Spleen (tissue), 11 donors: Measurements from ENCODE around the gene PIGR. TPM values are rescaled to one million over a fixed set of nuclear protein-coding genes. Genes with fewer than 3 reads are reported as not detected.
A peak's percentile ranks its signal among the peaks of the same experiment; 100 is the strongest.

Experiments used
- DNase-seq: peaks from one replicate; pipeline ENCODE4 v3.0.0-alpha.2; 2020
- H3K27ac ChIP-seq, 8 donors: fragments of 200-600 bp; sonication (generic) in 7 of 8; 1 replicate in 4 of 8; 2 replicates in 4 of 8; pipeline versions ENCODE4 v1.5.0 to v1.8.0; 2016 to 2021; ENCODE audit warnings: inconsistent platforms in 4 of 8, mild to moderate bottlenecking in 4 of 8, moderate library complexity in 1 of 8
- H3K27me3 ChIP-seq, 7 donors: fragments of 200-600 bp; sonication (generic) in 6 of 7; replicated peaks in 1 of 7; 1 replicate in 4 of 7; 2 replicates in 3 of 7; pipeline versions ENCODE4 v1.5.0 to v1.8.0; 2016 to 2021; ENCODE audit warnings: inconsistent platforms in 3 of 7, mild to moderate bottlenecking in 1 of 7
- H3K36me3 ChIP-seq, 6 donors: fragments of 200-600 bp; sonication (generic) in 5 of 6; 1 replicate in 4 of 6; 2 replicates in 2 of 6; pipeline versions ENCODE4 v1.5.0 to v1.8.0; 2016 to 2021; ENCODE audit warnings: inconsistent platforms in 2 of 6
- H3K4me1 ChIP-seq, 6 donors: fragments of 200-600 bp; sonication (generic) in 5 of 6; 1 replicate in 3 of 6; 2 replicates in 3 of 6; pipeline versions ENCODE4 v1.5.0 to v1.8.0; 2016 to 2021; ENCODE audit warnings: inconsistent platforms in 3 of 6
- H3K4me3 ChIP-seq, 8 donors: fragments of 200-600 bp; sonication (generic) in 7 of 8; 1 replicate in 4 of 8; 2 replicates in 4 of 8; pipeline versions ENCODE4 v1.5.0 to v1.8.0; 2016 to 2021; ENCODE audit warnings: inconsistent platforms in 4 of 8, mild to moderate bottlenecking in 4 of 8, moderate library complexity in 2 of 8
- H3K9me3 ChIP-seq, 8 donors: fragments of 200-600 bp; sonication (generic) in 7 of 8; 1 replicate in 4 of 8; 2 replicates in 4 of 8; pipeline versions ENCODE4 v1.5.0 to v1.8.0; 2016 to 2021; ENCODE audit warnings: inconsistent platforms in 4 of 8
- POLR2A ChIP-seq, 3 donors: fragments of 450-650 bp; IDR thresholded peaks; one replicate each; pipeline ENCODE4 v1.5.1; 2017; ENCODE audit warnings: antibody characterized with exemption in 3 of 3, mild to moderate bottlenecking in 1 of 3
- POLR2AphosphoS5 ChIP-seq, 3 donors: sonication (generic); formaldehyde crosslinking; IDR thresholded peaks; one replicate each; pipeline ENCODE4 v1.5.1; 2017; ENCODE audit warnings: antibody characterized with exemption in 3 of 3
- WGBS, 5 donors: extraction: QIAGEN DNeasy Blood & Tissue Kit in 3 of 5; methylation state at CpG; one replicate each; pipeline versions ENCODE4 v1.1.5 to v1.1.7; 2013 to 2018; 5-methylcytosine and 5-hydroxymethylcytosine counted together
- intact Hi-C: fragments of 100-400 bp; cut with DNase I; formaldehyde crosslinking; loops from one replicate; pipeline ENCODE4 v1.15.0; 2023; ENCODE audit warnings: low total_unique reads
- polyA plus RNA-seq, 3 donors: library from polyadenylated mRNA; stranded (reverse); fragments of 200-250 nt; gene quantifications; one replicate each; pipeline ENCODE4 v1.2.1, GENCODE V29; 2013
- total RNA-seq, 7 donors: library from RNA; depleted of rRNA in 3 of 7; stranded (reverse); fragments of >200 nt in 3 of 7; fragmentation: NEBNext Ultra II Directional in 4 of 7; extraction: Animal tissue kit (Norgen Biotek cat#: 25700) in 4 of 7; gene quantifications; one replicate each; pipeline versions ENCODE4 v1.1.0 to v1.2.1, GENCODE V29; 2016 to 2021
- TF ChIP-seq, protein P1 (sequence below), 11 experiments: fragments of 200-600 bp in 7 of 11; fragments of 450-650 bp in 4 of 11; sonication (generic) in 4 of 11; IDR thresholded peaks in 8 of 11; conservative IDR thresholded peaks in 3 of 11; 1 replicate in 7 of 11; 2 replicates in 4 of 11; pipeline versions ENCODE4 v1.4.0 to v1.8.0; 2016 to 2021; ENCODE audit warnings: antibody characterized with exemption in 11 of 11, inconsistent platforms in 4 of 11, mild to moderate bottlenecking in 1 of 11
- donor health status: healthy with polysubstance abuse.
- donor health status: DM: no; HTN: no; CAD: no; lungs with moderate emphysema.
- donor health status: DM: no; HTN: no; CAD: no.
- donor health status: Bipolar disorder and iron deficiency.
- donor health status: healthy.
- donor health status: DM: no; HTN: no; CAD: no.
- donor health status: DM: yes; HTN: yes; CAD: no.

The PIGR gene
- total and polyA plus RNA-seq, 10 donors: 0.13 to 1.7 (median 0.89) TPM

DNA sequence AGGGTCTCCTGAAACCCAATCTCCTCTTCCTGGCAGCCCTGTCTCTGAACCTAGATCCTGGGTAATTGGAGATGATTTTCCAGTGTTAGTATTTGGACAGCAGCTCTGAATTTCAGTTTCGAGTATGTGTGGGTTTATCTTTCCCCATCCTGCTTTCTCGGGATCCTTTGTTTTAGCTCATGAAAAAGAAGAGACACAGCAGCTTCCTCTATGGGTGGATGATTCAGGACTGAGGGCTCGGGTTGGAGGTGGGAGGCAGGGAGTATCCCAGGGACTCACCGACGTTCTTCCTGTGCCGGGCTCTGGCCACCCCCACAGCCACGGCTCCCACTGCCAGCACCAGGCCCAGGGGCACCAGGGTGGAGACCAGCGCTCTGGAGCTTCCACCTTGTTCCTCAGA lies 14.1 kb downstream of the PIGR start:
- no peak overlapping the region for H3K4me3 ChIP-seq
- H3K27ac ChIP-seq: peak overlapping the region in 5 of 8 donors; percentile 3 to 97 (median 91)
- no peaks in the 10 kb centered on the region for H3K27me3 ChIP-seq
- peaks cover 13 to 73% (median 43%) of the 10 kb centered on the region in 6 donors for H3K4me1 ChIP-seq
- no peak for DNase-seq
- intact Hi-C loops: no loop called here
- WGBS, 5 donors: 69 to 87% (median 76%) methylated on average over 4 to 8 of the region's 8 CpGs
- no peaks in the 10 kb centered on the region for H3K9me3 ChIP-seq
- H3K36me3 ChIP-seq: no peaks in the 10 kb centered on the region
- no peak for TF ChIP-seq POLR2AphosphoS5 (IDR thresholded peaks at IDR 0.05)
- TF ChIP-seq POLR2A (IDR thresholded peaks at IDR 0.05): no peak
- TF ChIP-seq, protein P1, sequence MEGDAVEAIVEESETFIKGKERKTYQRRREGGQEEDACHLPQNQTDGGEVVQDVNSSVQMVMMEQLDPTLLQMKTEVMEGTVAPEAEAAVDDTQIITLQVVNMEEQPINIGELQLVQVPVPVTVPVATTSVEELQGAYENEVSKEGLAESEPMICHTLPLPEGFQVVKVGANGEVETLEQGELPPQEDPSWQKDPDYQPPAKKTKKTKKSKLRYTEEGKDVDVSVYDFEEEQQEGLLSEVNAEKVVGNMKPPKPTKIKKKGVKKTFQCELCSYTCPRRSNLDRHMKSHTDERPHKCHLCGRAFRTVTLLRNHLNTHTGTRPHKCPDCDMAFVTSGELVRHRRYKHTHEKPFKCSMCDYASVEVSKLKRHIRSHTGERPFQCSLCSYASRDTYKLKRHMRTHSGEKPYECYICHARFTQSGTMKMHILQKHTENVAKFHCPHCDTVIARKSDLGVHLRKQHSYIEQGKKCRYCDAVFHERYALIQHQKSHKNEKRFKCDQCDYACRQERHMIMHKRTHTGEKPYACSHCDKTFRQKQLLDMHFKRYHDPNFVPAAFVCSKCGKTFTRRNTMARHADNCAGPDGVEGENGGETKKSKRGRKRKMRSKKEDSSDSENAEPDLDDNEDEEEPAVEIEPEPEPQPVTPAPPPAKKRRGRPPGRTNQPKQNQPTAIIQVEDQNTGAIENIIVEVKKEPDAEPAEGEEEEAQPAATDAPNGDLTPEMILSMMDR (IDR thresholded peaks at IDR 0.05 in 8 of 11, conservative IDR thresholded peaks at IDR 0.05 in 3 of 11): no peak

- no peaks in the 10 kb centered on the region for H3K9me3 ChIP-seq
- TF ChIP-seq, protein P1 (IDR thresholded peaks at IDR 0.05 in 8 of 11, conservative IDR thresholded peaks at IDR 0.05 in 3 of 11): no peak
- TF ChIP-seq POLR2A (IDR thresholded peaks at IDR 0.05) (no peak), POLR2AphosphoS5 (IDR thresholded peaks at IDR 0.05) (no peak)
- peak overlapping the region in 7 of 8 donors; percentile 72 to 97 (median 89) for H3K27ac ChIP-seq
- H3K36me3 ChIP-seq: no peaks in the 10 kb centered on the region
- H3K4me1 ChIP-seq: peaks cover 13 to 77% (median 44%) of the 10 kb centered on the region in 6 donors
- intact Hi-C loops: no loop called here
- 84 to 92% (median 86%) methylated on average over 5 to 6 of the region's 6 CpGs for WGBS, 5 donors
- no peak overlapping the region for H3K4me3 ChIP-seq
- H3K27me3 ChIP-seq: no peaks in the 10 kb centered on the region
- no peak for DNase-seq
These were observed 14.6 kb downstream of the PIGR start for GRCh38 chr1:206931709-206932108.

DNA sequence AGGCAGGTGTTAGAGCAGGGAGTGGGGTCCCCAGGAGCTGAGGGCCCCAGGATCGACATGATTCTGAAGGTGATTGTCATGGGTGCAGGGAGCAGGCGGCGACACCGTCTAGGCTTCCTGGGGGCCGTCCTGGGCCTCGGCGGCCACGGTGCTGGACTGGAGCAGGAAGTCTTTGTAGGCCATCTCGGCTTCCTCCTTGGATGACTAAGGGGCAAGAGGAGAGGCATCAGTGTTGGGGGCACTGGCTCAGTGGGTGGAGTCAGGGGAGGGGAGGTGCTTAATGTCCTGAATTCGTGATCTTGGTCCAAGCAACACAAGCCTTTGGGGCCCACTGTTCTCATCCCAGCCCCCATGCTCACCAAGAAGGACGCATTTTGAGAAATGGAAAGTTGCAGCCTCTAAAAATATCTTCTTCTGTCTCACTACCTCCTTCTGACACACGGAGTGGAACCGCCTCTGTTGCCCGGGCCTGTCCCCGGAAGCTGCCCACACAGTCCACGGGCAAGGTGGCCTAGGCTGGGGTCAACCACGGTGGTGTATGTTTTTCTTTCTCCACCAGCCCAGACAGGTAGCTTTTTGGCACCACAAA lies 16.0 kb downstream of the PIGR start:
- Histone ChIP-seq H3K36me3 (no peaks in the 10 kb centered on the region), H3K9me3 (no peaks in the 10 kb centered on the region), H3K4me1 (peaks cover 17 to 87% (median 51%) of the 10 kb centered on the region in 6 donors), H3K4me3 (peak overlapping the region in 1 of 8 donors; percentile 39), H3K27ac (peak overlapping the region; percentile 68 to 97 (median 86)), H3K27me3 (no peaks in the 10 kb centered on the region)
- TF ChIP-seq POLR2AphosphoS5 (IDR thresholded peaks at IDR 0.05): peak; percentile 82 to 94 (median 86)
- TF ChIP-seq, protein P1 (IDR thresholded peaks at IDR 0.05 in 8 of 11, conservative IDR thresholded peaks at IDR 0.05 in 3 of 11): peak in 1 of 11 experiments; percentile 10
- TF ChIP-seq POLR2A (IDR thresholded peaks at IDR 0.05): peak; percentile 14 to 57 (median 20)
- DNase-seq: peak; percentile 91
- intact Hi-C loops: no loop called here
- WGBS, 5 donors: 27 to 52% (median 36%) methylated on average over 17 of the region's 17 CpGs

GRCh38 chr1:206929524-206929923 lies 16.7 kb downstream of the PIGR start:
- intact Hi-C loops: no loop called here
- Histone ChIP-seq H3K4me1 (peaks cover 17 to 92% (median 59%) of the 10 kb centered on the region in 6 donors), H3K27ac (peak overlapping the region; percentile 68 to 97 (median 86)), H3K36me3 (no peaks in the 10 kb centered on the region), H3K9me3 (no peaks in the 10 kb centered on the region), H3K4me3 (peak overlapping the region in 1 of 8 donors; percentile 39), H3K27me3 (no peaks in the 10 kb centered on the region)
- TF ChIP-seq, protein P1 (IDR thresholded peaks at IDR 0.05 in 8 of 11, conservative IDR thresholded peaks at IDR 0.05 in 3 of 11): no peak
- TF ChIP-seq POLR2AphosphoS5 (IDR thresholded peaks at IDR 0.05): no peak
- TF ChIP-seq POLR2A (IDR thresholded peaks at IDR 0.05): no peak
- WGBS, 5 donors: 74 to 82% (median 78%) methylated on average over 6 of the region's 6 CpGs
- no peak for DNase-seq
